GM12865 (cell line): ENCODE data around the gene PMP22.

Experiments
- DNase-seq: peaks from one replicate; pipeline ENCODE4 v3.0.0; 2010; ENCODE audit warnings: low read depth
- H3K4me3 ChIP-seq: 2 replicates; pipeline ENCODE4 v1.5.1; 2011; ENCODE audit warnings: mild to moderate bottlenecking, low read depth, low read length, control low read depth
- TF ChIP-seq, protein P1 (sequence below): IDR thresholded peaks from 2 replicates; pipeline ENCODE4 v1.5.1; 2011; ENCODE audit warnings: low read length, control low read depth, low read depth, inconsistent platforms; ENCODE audit not compliant: insufficient read depth; ENCODE audit errors: missing control alignments

Gene PMP22

DNA sequence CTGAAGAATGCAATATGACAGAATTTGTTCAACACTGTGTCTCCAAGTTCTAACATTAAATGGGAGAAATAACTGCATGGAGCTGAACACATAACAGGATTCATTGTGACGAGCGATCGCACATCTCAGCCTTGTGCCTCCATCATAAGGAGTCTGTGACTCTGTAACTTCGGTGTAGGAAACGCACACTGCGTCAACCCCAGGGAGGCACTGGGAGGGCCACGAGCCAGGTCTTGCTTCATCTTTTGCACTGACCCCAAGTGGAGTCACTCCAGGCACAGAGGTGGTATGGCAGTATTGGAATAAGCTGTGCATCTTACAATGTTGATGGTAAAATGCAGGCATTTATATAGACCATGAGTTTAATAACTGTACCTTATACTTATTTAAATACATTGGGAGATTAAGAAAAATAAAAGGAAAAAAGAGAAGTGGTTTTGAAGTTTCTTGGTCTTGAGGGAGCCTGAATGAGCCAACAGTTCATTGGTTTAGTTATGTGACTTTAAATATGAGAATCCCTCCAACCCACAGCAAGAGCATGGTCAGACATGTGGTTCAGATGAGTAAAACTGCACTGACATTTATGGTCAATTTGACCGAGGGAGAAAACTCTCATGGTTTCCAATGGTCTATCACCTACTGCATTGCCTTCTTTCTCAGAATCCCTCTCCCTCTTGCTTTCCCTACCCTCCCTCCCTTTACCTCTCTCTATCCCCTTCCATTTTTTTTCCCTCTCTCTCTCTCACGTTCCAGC, 5.7 kb upstream of the PMP22 start:
- no peak for DNase-seq
- TF ChIP-seq, protein P1, sequence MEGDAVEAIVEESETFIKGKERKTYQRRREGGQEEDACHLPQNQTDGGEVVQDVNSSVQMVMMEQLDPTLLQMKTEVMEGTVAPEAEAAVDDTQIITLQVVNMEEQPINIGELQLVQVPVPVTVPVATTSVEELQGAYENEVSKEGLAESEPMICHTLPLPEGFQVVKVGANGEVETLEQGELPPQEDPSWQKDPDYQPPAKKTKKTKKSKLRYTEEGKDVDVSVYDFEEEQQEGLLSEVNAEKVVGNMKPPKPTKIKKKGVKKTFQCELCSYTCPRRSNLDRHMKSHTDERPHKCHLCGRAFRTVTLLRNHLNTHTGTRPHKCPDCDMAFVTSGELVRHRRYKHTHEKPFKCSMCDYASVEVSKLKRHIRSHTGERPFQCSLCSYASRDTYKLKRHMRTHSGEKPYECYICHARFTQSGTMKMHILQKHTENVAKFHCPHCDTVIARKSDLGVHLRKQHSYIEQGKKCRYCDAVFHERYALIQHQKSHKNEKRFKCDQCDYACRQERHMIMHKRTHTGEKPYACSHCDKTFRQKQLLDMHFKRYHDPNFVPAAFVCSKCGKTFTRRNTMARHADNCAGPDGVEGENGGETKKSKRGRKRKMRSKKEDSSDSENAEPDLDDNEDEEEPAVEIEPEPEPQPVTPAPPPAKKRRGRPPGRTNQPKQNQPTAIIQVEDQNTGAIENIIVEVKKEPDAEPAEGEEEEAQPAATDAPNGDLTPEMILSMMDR = no peak

DNA sequence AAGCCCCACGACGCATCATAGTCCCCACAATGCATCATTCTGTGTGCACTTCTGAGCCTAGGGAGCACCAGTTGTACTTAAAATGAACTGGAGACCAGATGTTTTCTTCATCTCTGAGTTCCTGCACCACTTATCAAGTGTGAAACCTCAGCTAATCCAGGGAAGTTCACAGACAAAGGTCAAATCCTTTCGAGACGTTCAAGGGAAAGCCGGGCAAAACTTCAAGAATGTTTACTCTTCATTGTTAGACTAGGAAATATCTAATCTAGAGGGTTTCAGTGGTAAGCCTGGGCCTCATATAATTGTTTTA, 4.6 kb upstream of the PMP22 start:
- no peak for DNase-seq
- no peak overlapping the region for H3K4me3 ChIP-seq
- TF ChIP-seq, protein P1 = no peak

More for the DNA sequence above, 5.7 kb upstream of the PMP22 start:
- H3K4me3 ChIP-seq = no peak overlapping the region

- no peak overlapping the region for H3K4me3 ChIP-seq
- TF ChIP-seq, protein P1 = no peak
- DNase-seq = no peak
These were observed 4.1 kb upstream of the PMP22 start for GRCh38 chr17:15269087-15269779.

DNA sequence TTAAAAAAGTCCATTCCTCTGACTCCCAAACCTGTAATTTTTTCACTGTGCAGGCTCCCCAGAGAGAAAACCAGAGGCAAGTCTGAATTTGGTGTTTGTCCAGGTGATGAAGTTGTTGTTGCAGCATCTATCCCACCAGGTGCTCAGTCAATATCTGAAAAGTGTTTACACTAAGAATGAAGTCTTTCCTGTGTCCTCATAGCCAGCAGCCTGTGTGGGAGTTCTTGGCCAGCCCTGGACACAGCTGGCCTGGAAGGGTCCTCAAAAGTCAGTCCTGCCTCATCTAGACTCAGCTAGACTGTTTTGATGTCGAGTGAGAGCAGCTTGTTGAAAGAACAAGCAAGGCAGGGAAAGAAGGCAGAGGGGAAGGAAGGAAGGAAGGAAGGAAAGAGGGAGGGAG, 3.3 kb upstream of the PMP22 start:
- H3K4me3 ChIP-seq = no peak overlapping the region
- TF ChIP-seq, protein P1 = no peak
- no peak for DNase-seq

GRCh38 chr17:15267996-15268395, 2.9 kb upstream of the PMP22 start:
- no peak for DNase-seq
- no peak overlapping the region for H3K4me3 ChIP-seq
- TF ChIP-seq, protein P1 = no peak

DNA sequence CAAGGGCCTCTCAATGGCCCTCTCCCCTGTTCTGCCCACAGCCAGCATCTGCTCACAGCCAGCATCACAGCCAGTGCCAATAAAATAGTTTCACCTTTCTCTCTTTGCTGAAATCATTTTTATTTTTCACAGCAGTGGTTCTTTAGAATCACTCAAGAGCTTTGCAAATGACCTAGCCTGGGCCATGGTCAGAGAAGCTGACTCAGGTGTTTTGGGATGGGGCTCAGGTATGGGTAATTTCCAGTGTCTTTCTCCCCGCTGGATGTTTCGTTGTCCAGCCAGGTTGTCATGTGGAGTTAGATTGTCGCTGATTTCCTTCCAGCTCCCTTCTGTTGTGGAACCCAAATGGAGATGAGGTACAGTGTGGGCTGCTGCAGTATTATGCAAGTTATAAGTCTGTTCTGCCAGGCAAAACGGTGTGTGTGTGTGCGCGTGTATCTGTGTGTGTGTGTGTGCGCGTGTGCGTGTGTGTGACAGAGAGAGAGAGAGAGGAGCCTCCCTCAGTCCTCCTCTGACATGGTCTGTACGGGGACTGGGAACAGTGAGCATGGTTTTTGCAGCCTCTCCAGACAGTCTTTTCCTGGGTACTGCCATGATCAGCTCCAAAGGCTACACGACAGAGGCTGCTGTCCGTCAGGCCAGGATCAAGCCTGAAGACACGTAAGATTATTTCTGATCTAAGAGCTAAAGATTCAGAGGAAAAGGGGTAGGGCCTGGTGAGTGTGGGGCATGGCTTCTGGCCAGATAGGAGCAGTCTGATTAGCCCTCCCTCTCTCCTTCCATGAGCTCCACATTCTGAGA, 1.4 kb upstream of the PMP22 start:
- no peak for DNase-seq
- TF ChIP-seq, protein P1 = no peak

More for the DNA sequence above, 1.4 kb upstream of the PMP22 start:
- no peak overlapping the region for H3K4me3 ChIP-seq
